Lung microvascular endothelial cell (primary cell): ENCODE results near the gene GCA. TPM values are rescaled to one million over a fixed set of nuclear protein-coding genes. Genes with fewer than 3 reads are reported as not detected.

Experiments used
- DNase-seq, 2 donors: peaks; one replicate each; pipeline versions ENCODE4 v3.0.0 to v3.0.0-alpha.2; 2010; ENCODE audit warnings: low read depth in 2 of 2
- total RNA-seq: library from RNA; depleted of rRNA; stranded (reverse); fragments of >200 nt; gene quantifications from 2 replicates; pipeline ENCODE4 v1.2.1, GENCODE V29; 2014

Gene GCA
- 2.2 and 5.4 TPM in 2 replicates for total RNA-seq

GRCh38 chr2:162343824-162344616 lies at the start of gene GCA:
Gene GCA, plus strand, starts transcription at chr2:162344132. Its CDS starts 117 bp downstream, at chr2:162344249.
- peak; percentile 80 to 89 for DNase-seq

- no peak for DNase-seq
Observed at GRCh38 chr2:162295009-162295408, 48.9 kb upstream of the GCA start.

- DNase-seq = peak; percentile 77 to 85
Observed at GRCh38 chr2:162297925-162298552, 45.9 kb upstream of the GCA start.

- no peak for DNase-seq
Observed at GRCh38 chr2:162298669-162299335, 45.1 kb upstream of the GCA start.

GRCh38 chr2:162300266-162300665 lies 43.7 kb upstream of the GCA start:
- no peak for DNase-seq

- peak; percentile 73 to 83 for DNase-seq
Observed at GRCh38 chr2:162301151-162301804, 42.7 kb upstream of the GCA start.

- DNase-seq = no peak
Observed at GRCh38 chr2:162301877-162302276, 42.1 kb upstream of the GCA start.

- DNase-seq = no peak
Observed at GRCh38 chr2:162305901-162306300, 38.0 kb upstream of the GCA start.

GRCh38 chr2:162308747-162309503 lies 35.0 kb upstream of the GCA start:
- DNase-seq = no peak

GRCh38 chr2:162312853-162313252 lies 31.1 kb upstream of the GCA start:
- DNase-seq = no peak

GRCh38 chr2:162315938-162316337 lies 28.0 kb upstream of the GCA start:
- no peak for DNase-seq

- no peak for DNase-seq
Observed at GRCh38 chr2:162316590-162316989, 27.3 kb upstream of the GCA start.

GRCh38 chr2:162317058-162317742 lies 26.7 kb upstream of the GCA start:
- DNase-seq = no peak

GRCh38 chr2:162317861-162318327 lies 26.0 kb upstream of the GCA start:
- DNase-seq = peak in 1 of 2 donors; percentile 38

- peak; percentile 91 to 94 for DNase-seq
Observed at GRCh38 chr2:162318328-162319180, 25.4 kb upstream of the GCA start, which contains the start of gene IFIH1. Gene IFIH1, minus strand, starts transcription at chr2:162318684. Its CDS starts 377 bp downstream, at chr2:162318307.

GRCh38 chr2:162320864-162321517 lies 22.9 kb upstream of the GCA start:
- no peak for DNase-seq

- no peak for DNase-seq
Observed at GRCh38 chr2:162324953-162325352, 19.0 kb upstream of the GCA start.

GRCh38 chr2:162327134-162327769 lies 16.7 kb upstream of the GCA start:
- DNase-seq = peak in 1 of 2 donors; percentile 6
